HG02763 (cell line): Measurements from ENCODE around the gene IL16.
"Not testable (repeated sequence)": the region's sequence is repeated elsewhere in the genome, so short reads cannot be mapped to it uniquely, and the experiment has no call there.

ENCODE experiments used
- ATAC-seq: cut with Tn5 transposase; IDR thresholded peaks from one replicate; pipeline ENCODE4 v1.9.1; 2021; ENCODE audit warnings: mild to moderate bottlenecking, moderate library complexity; ENCODE audit not compliant: unreplicated experiment

The IL16 gene

GRCh38 chr15:81199031-81199779 is 2.5 kb downstream of the IL16 start:
- ATAC-seq, result no peak

GRCh38 chr15:81206018-81206417 is 9.3 kb downstream of the IL16 start:
- no peak for ATAC-seq

- ATAC-seq, result not testable (repeated sequence)
Measured at GRCh38 chr15:81207987-81208386, 11.3 kb downstream of the IL16 start.

- ATAC-seq, result no peak
Measured at GRCh38 chr15:81209635-81210034, 13.0 kb downstream of the IL16 start.

GRCh38 chr15:81211376-81211775 is 14.7 kb downstream of the IL16 start:
- no peak for ATAC-seq

GRCh38 chr15:81213982-81214381 is 17.3 kb downstream of the IL16 start:
- ATAC-seq, result no peak

GRCh38 chr15:81215531-81215930 is 18.9 kb downstream of the IL16 start:
- ATAC-seq, result no peak

GRCh38 chr15:81215983-81216382 is 19.3 kb downstream of the IL16 start:
- no peak for ATAC-seq

- ATAC-seq, result no peak
Measured at GRCh38 chr15:81216422-81216821, 19.7 kb downstream of the IL16 start.

GRCh38 chr15:81221449-81221848 is 24.8 kb downstream of the IL16 start:
- no peak for ATAC-seq

GRCh38 chr15:81222007-81222406 is 25.3 kb downstream of the IL16 start:
- ATAC-seq, result no peak

- no peak for ATAC-seq
Measured at GRCh38 chr15:81223346-81223971, 26.8 kb downstream of the IL16 start.

GRCh38 chr15:81224232-81224631 is 27.6 kb downstream of the IL16 start:
- no peak for ATAC-seq

- ATAC-seq, result no peak
Measured at GRCh38 chr15:81225161-81225671, 28.5 kb downstream of the IL16 start.

- ATAC-seq, result no peak
Measured at GRCh38 chr15:81227716-81228115, 31.0 kb downstream of the IL16 start.

- ATAC-seq, result no peak
Measured at GRCh38 chr15:81229586-81229985, 32.9 kb downstream of the IL16 start.

GRCh38 chr15:81235276-81236123 is 38.8 kb downstream of the IL16 start:
- ATAC-seq, result no peak

GRCh38 chr15:81239190-81239589 is 42.5 kb downstream of the IL16 start:
- ATAC-seq, result no peak

GRCh38 chr15:81242778-81243177 is 46.1 kb downstream of the IL16 start:
- ATAC-seq, result no peak

- no peak for ATAC-seq
Measured at GRCh38 chr15:81244306-81244705, 47.6 kb downstream of the IL16 start.

GRCh38 chr15:81253846-81254245 is 57.2 kb downstream of the IL16 start:
- ATAC-seq, result no peak
